ENCODE measurements around the gene KLF15. TPM values are rescaled to one million over a fixed set of nuclear protein-coding genes. Genes with fewer than 3 reads are reported as not detected.

KLF15 gene
- total and polyA plus RNA-seq, 5 donors: 24.0 to 38.4 (median 33.4) TPM

DNA sequence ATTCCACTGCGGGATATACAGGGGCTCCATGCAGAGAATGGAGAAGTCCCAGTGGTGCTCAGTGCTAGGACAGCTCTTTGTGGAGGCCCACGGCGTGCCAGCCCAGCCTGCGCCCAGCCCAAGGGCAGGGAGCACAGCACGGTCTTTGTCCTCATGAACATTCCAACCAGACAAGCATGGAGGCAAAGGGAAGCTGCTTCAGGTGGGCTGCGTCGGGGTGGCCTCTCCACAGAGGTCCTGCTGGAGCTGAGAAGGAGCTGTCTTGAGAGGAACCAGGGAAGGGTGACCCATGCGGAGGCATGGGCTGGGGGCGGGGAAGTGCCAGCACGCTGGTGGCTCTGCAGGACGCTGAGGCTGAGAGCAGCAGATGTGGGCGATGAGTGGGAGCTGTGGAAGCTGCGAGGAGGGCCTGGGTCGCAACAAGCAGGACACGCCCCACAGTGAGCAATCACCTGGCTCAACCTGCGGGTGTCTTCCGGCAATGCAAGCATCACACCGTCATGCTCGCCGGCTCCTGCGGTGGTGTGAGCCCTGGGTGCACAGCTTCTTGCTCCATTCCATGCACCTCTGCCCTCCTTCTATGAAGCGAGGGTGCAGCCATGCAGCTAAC is 14.0 kb upstream of the KLF15 start:
- intact Hi-C loops (cut with DNase I): no loop called here
- Histone ChIP-seq H3K4me3 (ENCODE audit: low read length) (no peak overlapping the region), H3K27me3 (ENCODE audit: control insufficient read depth, insufficient read depth) (no peaks in the 10 kb centered on the region), H3K27ac (ENCODE audit: low read length) (no peak overlapping the region), H3K4me1 (ENCODE audit: control insufficient read depth, insufficient read depth, low read length) (peaks cover 11% of the 10 kb centered on the region), H3K9me3 (ENCODE audit: control insufficient read depth, low read length) (no peaks in the 10 kb centered on the region)
- 90% methylated on average over 22 of the region's 22 CpGs for WGBS
- no peak for ATAC-seq
- DNase-seq: no peak

DNA sequence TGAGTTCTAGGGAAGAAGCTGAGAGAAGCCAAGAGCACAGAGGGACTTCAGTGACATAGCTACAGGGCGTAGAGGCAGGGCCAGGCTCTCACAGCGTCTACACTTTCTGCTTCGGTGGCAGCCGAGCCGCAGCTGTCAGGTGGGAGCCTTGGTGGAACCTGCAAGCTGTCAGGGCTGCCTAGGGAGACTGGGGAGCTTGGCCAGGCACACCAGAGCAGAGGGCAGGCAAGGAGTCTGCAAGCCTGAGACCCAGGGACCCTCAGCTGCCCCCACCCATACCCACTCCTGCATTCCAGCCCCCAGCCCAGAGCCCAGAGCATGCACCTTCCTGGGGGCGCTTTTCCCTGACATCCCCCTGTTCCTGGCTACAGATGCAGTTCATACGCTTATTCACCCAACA is 13.4 kb upstream of the KLF15 start:
- no peak for ATAC-seq
- no peaks in the 10 kb centered on the region for H3K9me3 ChIP-seq (ENCODE audit: control insufficient read depth, low read length)
- WGBS: 90% methylated on average over 7 of the region's 7 CpGs
- H3K27me3 ChIP-seq (ENCODE audit: control insufficient read depth, insufficient read depth): no peaks in the 10 kb centered on the region
- H3K4me3 ChIP-seq (ENCODE audit: low read length): no peak overlapping the region
- intact Hi-C loops (cut with DNase I): no loop called here
- peak in 1 of 3 donors; percentile 38 for DNase-seq
- no peak overlapping the region for H3K27ac ChIP-seq (ENCODE audit: low read length)
- H3K4me1 ChIP-seq (ENCODE audit: control insufficient read depth, insufficient read depth, low read length): peaks cover 11% of the 10 kb centered on the region

DNA sequence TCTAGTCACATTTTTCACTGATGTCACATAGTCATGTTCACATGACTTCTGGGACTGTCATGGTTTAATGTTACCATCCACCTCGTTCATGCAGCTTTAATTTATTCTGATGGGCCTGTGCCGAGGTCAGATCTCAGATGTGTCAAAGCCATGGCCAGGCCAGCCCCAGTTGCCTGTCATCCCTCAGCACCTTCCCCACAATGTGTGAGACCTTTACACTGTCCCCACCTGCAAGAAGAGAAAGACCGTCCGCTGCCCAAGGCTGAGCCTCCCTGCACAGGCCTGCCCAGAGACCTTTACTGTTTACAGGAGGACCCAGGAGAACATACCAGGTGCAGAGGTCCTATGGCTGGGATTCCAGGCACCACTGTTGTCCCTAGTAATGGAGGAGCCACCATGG is 12.8 kb upstream of the KLF15 start:
- peaks cover 11% of the 10 kb centered on the region for H3K4me1 ChIP-seq (ENCODE audit: control insufficient read depth, insufficient read depth, low read length)
- DNase-seq (no peak), ATAC-seq (no peak)
- H3K27ac ChIP-seq (ENCODE audit: low read length): no peak overlapping the region
- no peaks in the 10 kb centered on the region for H3K27me3 ChIP-seq (ENCODE audit: control insufficient read depth, insufficient read depth)
- intact Hi-C loops (cut with DNase I): no loop called here
- H3K9me3 ChIP-seq (ENCODE audit: control insufficient read depth, low read length): no peaks in the 10 kb centered on the region
- WGBS: 72% methylated on average over 4 of the region's 4 CpGs
- no peak overlapping the region for H3K4me3 ChIP-seq (ENCODE audit: low read length)

DNA sequence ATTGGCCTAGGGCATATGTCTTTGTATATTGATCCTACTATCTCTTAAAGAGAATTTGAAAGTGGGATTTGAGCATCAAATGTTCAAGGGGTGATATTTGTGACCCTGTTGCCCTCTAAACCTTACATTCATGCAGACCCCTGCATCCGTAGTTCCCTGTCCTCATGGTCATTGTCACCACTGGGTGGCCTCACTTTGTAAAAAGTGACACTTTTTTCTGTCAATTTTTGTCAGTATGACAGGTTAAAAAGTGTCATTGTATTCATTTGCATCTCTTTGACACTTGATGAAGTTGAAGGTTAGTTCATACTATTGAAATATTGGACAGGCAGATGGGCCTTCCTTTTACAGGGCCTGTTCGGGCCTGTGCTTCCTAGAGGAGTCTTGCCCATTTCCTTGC is 12.3 kb upstream of the KLF15 start:
- intact Hi-C loops (cut with DNase I): no loop called here
- H3K27me3 ChIP-seq (ENCODE audit: control insufficient read depth, insufficient read depth): no peaks in the 10 kb centered on the region
- 89% methylated on average over 2 of the region's 2 CpGs for WGBS
- H3K4me3 ChIP-seq (ENCODE audit: low read length): no peak overlapping the region
- no peak overlapping the region for H3K27ac ChIP-seq (ENCODE audit: low read length)
- ATAC-seq (no peak), DNase-seq (no peak)
- H3K4me1 ChIP-seq (ENCODE audit: control insufficient read depth, insufficient read depth, low read length): peaks cover 7% of the 10 kb centered on the region
- H3K9me3 ChIP-seq (ENCODE audit: control insufficient read depth, low read length): no peaks in the 10 kb centered on the region

GRCh38 chr3:126367316-126367805 is 10.2 kb upstream of the KLF15 start:
- ATAC-seq (no peak), DNase-seq (no peak)
- Histone ChIP-seq H3K9me3 (ENCODE audit: control insufficient read depth, low read length) (no peaks in the 10 kb centered on the region), H3K4me1 (ENCODE audit: control insufficient read depth, insufficient read depth, low read length) (no peaks in the 10 kb centered on the region), H3K27me3 (ENCODE audit: control insufficient read depth, insufficient read depth) (no peaks in the 10 kb centered on the region), H3K27ac (ENCODE audit: low read length) (no peak overlapping the region), H3K4me3 (ENCODE audit: low read length) (no peak overlapping the region)
- intact Hi-C loops (cut with DNase I): no loop called here
- WGBS: 94% methylated on average over 6 of the region's 6 CpGs

- H3K4me1 ChIP-seq (ENCODE audit: control insufficient read depth, insufficient read depth, low read length): no peaks in the 10 kb centered on the region
- WGBS: 83% methylated on average over 11 of the region's 11 CpGs
- DNase-seq (no peak), ATAC-seq (peak; percentile 15)
- H3K27me3 ChIP-seq (ENCODE audit: control insufficient read depth, insufficient read depth): no peaks in the 10 kb centered on the region
- no peak overlapping the region for H3K4me3 ChIP-seq (ENCODE audit: low read length)
- no peaks in the 10 kb centered on the region for H3K9me3 ChIP-seq (ENCODE audit: control insufficient read depth, low read length)
- no peak overlapping the region for H3K27ac ChIP-seq (ENCODE audit: low read length)
- intact Hi-C loops (cut with DNase I): no loop called here
Measured at GRCh38 chr3:126365351-126366277, 8.4 kb upstream of the KLF15 start.

DNA sequence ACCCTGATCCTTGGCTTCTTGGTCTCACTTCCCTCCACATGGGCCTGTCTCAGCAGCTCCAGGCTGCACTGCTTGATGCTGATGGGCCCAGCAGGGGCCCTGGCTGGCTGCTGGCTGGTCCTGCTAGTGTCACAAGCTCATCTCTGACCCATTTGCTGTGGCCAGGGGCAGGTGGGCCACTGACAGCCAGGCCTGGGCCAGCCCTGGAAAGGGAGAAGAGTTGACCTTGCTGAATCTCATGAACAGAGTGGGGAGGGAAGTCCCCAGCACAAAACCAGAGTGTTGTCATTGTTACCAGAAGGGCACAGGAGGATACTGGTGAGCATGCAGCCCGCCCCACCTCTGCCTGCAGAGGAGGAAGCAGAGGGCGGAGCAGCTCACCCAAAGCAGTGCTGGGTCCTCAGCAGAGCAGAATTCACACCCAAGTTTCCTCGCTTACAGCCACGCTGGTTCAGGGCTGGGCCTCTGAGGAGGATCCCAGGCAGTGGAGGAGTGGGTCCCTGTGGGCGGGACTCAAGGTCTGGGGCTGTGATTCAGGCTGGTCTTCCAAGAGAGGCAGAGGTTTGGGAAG is 7.6 kb upstream of the KLF15 start:
- H3K27ac ChIP-seq (ENCODE audit: low read length): no peak overlapping the region
- ATAC-seq (no peak), DNase-seq (no peak)
- WGBS: 85% methylated on average over 5 of the region's 5 CpGs
- no peak overlapping the region for H3K4me3 ChIP-seq (ENCODE audit: low read length)
- intact Hi-C loops (cut with DNase I): no loop called here
- no peaks in the 10 kb centered on the region for H3K27me3 ChIP-seq (ENCODE audit: control insufficient read depth, insufficient read depth)
- no peaks in the 10 kb centered on the region for H3K4me1 ChIP-seq (ENCODE audit: control insufficient read depth, insufficient read depth, low read length)
- H3K9me3 ChIP-seq (ENCODE audit: control insufficient read depth, low read length): no peaks in the 10 kb centered on the region

DNA sequence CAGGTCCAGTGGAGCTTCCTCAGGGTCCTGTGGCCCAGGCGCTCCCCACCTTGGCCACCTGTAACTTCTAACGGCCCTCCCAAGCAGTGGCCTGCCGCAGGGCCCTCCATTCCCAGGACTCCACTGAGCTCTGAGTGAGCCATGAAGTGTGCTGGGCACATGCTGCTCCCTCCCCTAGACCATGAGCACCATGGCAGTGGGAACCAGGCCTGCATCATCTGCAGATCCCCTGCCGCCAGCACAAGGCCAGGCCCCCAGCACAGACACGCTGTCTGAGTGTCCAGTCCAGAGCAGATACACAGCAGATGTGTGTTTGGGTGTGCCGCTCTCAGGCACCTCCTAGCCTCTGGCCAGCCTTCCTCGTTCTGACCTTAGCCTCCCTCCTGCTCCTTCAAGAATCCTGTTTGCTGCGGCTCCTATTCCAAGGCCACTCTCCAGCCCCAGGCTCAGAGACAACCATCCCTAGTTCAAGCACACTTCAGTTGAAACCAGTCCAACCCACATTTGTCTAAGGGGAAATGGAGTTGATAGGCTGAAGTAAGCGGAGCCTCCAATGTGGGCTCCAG is 7.0 kb upstream of the KLF15 start:
- DNase-seq (peak in 1 of 3 donors; percentile 36), ATAC-seq (no peak)
- H3K27me3 ChIP-seq (ENCODE audit: control insufficient read depth, insufficient read depth): no peaks in the 10 kb centered on the region
- H3K4me1 ChIP-seq (ENCODE audit: control insufficient read depth, insufficient read depth, low read length): no peaks in the 10 kb centered on the region
- H3K9me3 ChIP-seq (ENCODE audit: control insufficient read depth, low read length): no peaks in the 10 kb centered on the region
- intact Hi-C loops (cut with DNase I): no loop called here
- H3K4me3 ChIP-seq (ENCODE audit: low read length): no peak overlapping the region
- H3K27ac ChIP-seq (ENCODE audit: low read length): no peak overlapping the region
- WGBS: 92% methylated on average over 9 of the region's 9 CpGs

GRCh38 chr3:126361211-126361610 is 4.0 kb upstream of the KLF15 start:
- intact Hi-C loops (cut with DNase I): no loop called here
- H3K4me1 ChIP-seq (ENCODE audit: control insufficient read depth, insufficient read depth, low read length): peaks cover 2% of the 10 kb centered on the region
- no peaks in the 10 kb centered on the region for H3K27me3 ChIP-seq (ENCODE audit: control insufficient read depth, insufficient read depth)
- H3K9me3 ChIP-seq (ENCODE audit: control insufficient read depth, low read length): no peaks in the 10 kb centered on the region
- no peak overlapping the region for H3K4me3 ChIP-seq (ENCODE audit: low read length)
- DNase-seq (no peak), ATAC-seq (no peak)
- H3K27ac ChIP-seq (ENCODE audit: low read length): no peak overlapping the region
- WGBS: 77% methylated on average over 9 of the region's 9 CpGs

DNA sequence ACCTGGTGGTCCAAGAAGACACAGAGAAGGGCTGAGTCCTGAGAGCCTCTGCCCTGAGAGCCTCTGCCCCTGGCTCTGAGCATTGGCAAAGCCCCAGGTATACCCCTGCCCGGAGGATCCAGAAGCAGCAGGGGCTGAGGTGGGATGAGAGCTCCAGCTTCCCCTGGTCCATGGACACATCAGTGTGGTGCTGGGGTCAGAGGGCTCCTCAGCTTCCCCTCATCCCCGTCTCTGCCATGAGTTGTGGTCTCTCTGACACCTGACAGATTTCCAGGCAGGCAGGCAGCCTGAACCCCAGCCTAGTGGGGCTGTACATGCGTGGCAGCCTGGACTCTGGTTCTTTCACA is 3.5 kb upstream of the KLF15 start:
- DNase-seq (no peak), ATAC-seq (no peak)
- no peak overlapping the region for H3K4me3 ChIP-seq (ENCODE audit: low read length)
- H3K27me3 ChIP-seq (ENCODE audit: control insufficient read depth, insufficient read depth): no peaks in the 10 kb centered on the region
- no peak overlapping the region for H3K27ac ChIP-seq (ENCODE audit: low read length)
- intact Hi-C loops (cut with DNase I): no loop called here
- no peaks in the 10 kb centered on the region for H3K9me3 ChIP-seq (ENCODE audit: control insufficient read depth, low read length)
- WGBS: 72% methylated on average over 3 of the region's 3 CpGs
- H3K4me1 ChIP-seq (ENCODE audit: control insufficient read depth, insufficient read depth, low read length): peaks cover 2% of the 10 kb centered on the region
